ENCODE measurements around the gene MECR. TPM values are rescaled to one million over a fixed set of nuclear protein-coding genes. Genes with fewer than 3 reads are reported as not detected.

MECR gene
- total RNA-seq, 1 donor from 2014 or later, result 16.9 TPM

GRCh38 chr1:29258976-29259801 lies 28.5 kb upstream of the MECR start:
- no peak for TF ChIP-seq CTCF (IDR thresholded peaks at IDR 0.05)
- no peak for TF ChIP-seq POLR2A (IDR thresholded peaks at IDR 0.05)
- Histone ChIP-seq H3K36me3 (no peaks in the 10 kb centered on the region), H3K27ac (peak overlapping the region; percentile 23), H3K4me1 (peaks cover 22% of the 10 kb centered on the region), H3K9me3 (no peaks in the 10 kb centered on the region), H3K27me3 (no peaks in the 10 kb centered on the region), H3K4me3 (peak overlapping the region; percentile 42 to 50)
- intact Hi-C loops (cut with DNase I), result no loop called here
- no peak for DNase-seq (ENCODE audit: extremely low spot score in 2 of 2)

- TF ChIP-seq POLR2A (IDR thresholded peaks at IDR 0.05) (no peak), CTCF (IDR thresholded peaks at IDR 0.05) (no peak), POLR2AphosphoS5 (IDR thresholded peaks at IDR 0.05; ENCODE audit: insufficient read depth in 1 of 2, low read depth in 1 of 2) (no peak)
Observed at GRCh38 chr1:29258189-29258975, 27.6 kb upstream of the MECR start.

GRCh38 chr1:29256979-29257804 lies 26.5 kb upstream of the MECR start:
- TF ChIP-seq CTCF (IDR thresholded peaks at IDR 0.05) (no peak), POLR2AphosphoS5 (IDR thresholded peaks at IDR 0.05; ENCODE audit: insufficient read depth in 1 of 2, low read depth in 1 of 2) (no peak), POLR2A (IDR thresholded peaks at IDR 0.05) (no peak)
- H3K4me1 ChIP-seq, result peaks cover 22% of the 10 kb centered on the region
- no peaks in the 10 kb centered on the region for H3K36me3 ChIP-seq
- H3K9me3 ChIP-seq, result no peaks in the 10 kb centered on the region
- no peak overlapping the region for H3K4me3 ChIP-seq
- no peak overlapping the region for H3K27ac ChIP-seq
- no peaks in the 10 kb centered on the region for H3K27me3 ChIP-seq
- intact Hi-C loops (cut with DNase I), result no loop called here
- DNase-seq (ENCODE audit: extremely low spot score in 2 of 2), result no peak

More at GRCh38 chr1:29258189-29258975, 27.6 kb upstream of the MECR start:
- Histone ChIP-seq H3K36me3 (no peaks in the 10 kb centered on the region), H3K27me3 (no peaks in the 10 kb centered on the region), H3K4me3 (no peak overlapping the region), H3K27ac (no peak overlapping the region), H3K4me1 (peaks cover 22% of the 10 kb centered on the region), H3K9me3 (no peaks in the 10 kb centered on the region)
- DNase-seq (ENCODE audit: extremely low spot score in 2 of 2), result no peak
- intact Hi-C loops (cut with DNase I), result no loop called here

GRCh38 chr1:29256394-29256793 lies 25.7 kb upstream of the MECR start:
- no peak for DNase-seq (ENCODE audit: extremely low spot score in 2 of 2)
- no peaks in the 10 kb centered on the region for H3K27me3 ChIP-seq
- TF ChIP-seq POLR2A (IDR thresholded peaks at IDR 0.05) (no peak), POLR2AphosphoS5 (IDR thresholded peaks at IDR 0.05; ENCODE audit: insufficient read depth in 1 of 2, low read depth in 1 of 2) (no peak), CTCF (IDR thresholded peaks at IDR 0.05) (no peak)
- intact Hi-C loops (cut with DNase I), result no loop called here
- H3K36me3 ChIP-seq, result no peaks in the 10 kb centered on the region
- peaks cover 22% of the 10 kb centered on the region for H3K4me1 ChIP-seq
- no peaks in the 10 kb centered on the region for H3K9me3 ChIP-seq
- H3K4me3 ChIP-seq, result no peak overlapping the region
- no peak overlapping the region for H3K27ac ChIP-seq

Data from vagina (tissue), 2 donors.